ENCODE data around the gene PDE4A.

PDE4A gene

GRCh38 chr19:10491472-10492047 is 71.2 kb downstream of the PDE4A start:
- Histone ChIP-seq H3K27me3 (replicated peaks in 2 of 5; ENCODE audit: control insufficient read depth in 4 of 5, insufficient read depth in 5 of 5, low read length in 4 of 5) (no peaks in the 10 kb centered on the region), H3K4me1 (ENCODE audit: control extremely low read depth in 1 of 4, control insufficient read depth in 4 of 4, insufficient read depth in 4 of 4, low read length in 3 of 4) (no peaks in the 10 kb centered on the region), H3K27ac (ENCODE audit: insufficient read depth in 1 of 2, low read depth in 1 of 2, low read length in 2 of 2, poor library complexity in 1 of 2, severe bottlenecking in 2 of 2) (no peak overlapping the region), H3K4me3 (ENCODE audit: control insufficient read depth in 1 of 7, extremely low read depth in 1 of 7, insufficient read depth in 4 of 7, low read depth in 2 of 7, low read length in 6 of 7) (no peak overlapping the region), H3K36me3 (ENCODE audit: control insufficient read depth in 4 of 4, insufficient read depth in 4 of 4, low read length in 3 of 4) (peaks cover 10 to 69% (median 44%) of the 10 kb centered on the region in 4 experiments), H3K9me3 (ENCODE audit: control extremely low read depth in 1 of 5, control insufficient read depth in 4 of 5, insufficient read depth in 2 of 5, low read depth in 1 of 5, low read length in 4 of 5) (no peaks in the 10 kb centered on the region)
- CTCF ChIA-PET: interaction anchor here (0.6 to 1.7 kb wide), 7 partner anchors 8 to 207 kb away, joined by 3 to 6 read pairs (median 3); no protein-coding TSS in a partner anchor
- POLR2A ChIA-PET: no interaction called here
- WGBS (ENCODE audit: insufficient coverage): 98% methylated on average over 43 of the region's 43 CpGs
- DNase-seq: no peak

GRCh38 chr19:10497371-10497770 is 77.0 kb downstream of the PDE4A start:
- CTCF ChIA-PET: interaction anchor here (0.9 to 2.0 kb wide), 6 partner anchors 11 to 147 kb away, joined by 3 to 7 read pairs (median 4); no protein-coding TSS in a partner anchor
- no peak overlapping the region for H3K27ac ChIP-seq (ENCODE audit: insufficient read depth in 1 of 2, low read depth in 1 of 2, low read length in 2 of 2, poor library complexity in 1 of 2, severe bottlenecking in 2 of 2)
- H3K27me3 ChIP-seq (replicated peaks in 2 of 5; ENCODE audit: control insufficient read depth in 4 of 5, insufficient read depth in 5 of 5, low read length in 4 of 5): no peaks in the 10 kb centered on the region
- H3K9me3 ChIP-seq (ENCODE audit: control extremely low read depth in 1 of 5, control insufficient read depth in 4 of 5, insufficient read depth in 2 of 5, low read depth in 1 of 5, low read length in 4 of 5): no peaks in the 10 kb centered on the region
- DNase-seq: no peak
- 90% methylated on average over 2 of the region's 4 CpGs for WGBS (ENCODE audit: insufficient coverage)
- H3K4me3 ChIP-seq (ENCODE audit: control insufficient read depth in 1 of 7, extremely low read depth in 1 of 7, insufficient read depth in 4 of 7, low read depth in 2 of 7, low read length in 6 of 7): no peak overlapping the region
- POLR2A ChIA-PET: interaction anchor here (0.6 kb wide), 1 partner anchor 265 kb away, joined by 5 read pairs; no protein-coding TSS in a partner anchor
- H3K4me1 ChIP-seq (ENCODE audit: control extremely low read depth in 1 of 4, control insufficient read depth in 4 of 4, insufficient read depth in 4 of 4, low read length in 3 of 4): peaks cover 0 to 16% (median 10%) of the 10 kb centered on the region in 4 experiments
- H3K36me3 ChIP-seq (ENCODE audit: control insufficient read depth in 4 of 4, insufficient read depth in 4 of 4, low read length in 3 of 4): peaks cover 3 to 49% (median 31%) of the 10 kb centered on the region in 4 experiments

GRCh38 chr19:10499550-10500246 is 79.4 kb downstream of the PDE4A start:
- POLR2A ChIA-PET: interaction anchor here (0.6 kb wide), 1 partner anchor 41 kb away, joined by 3 read pairs; no protein-coding TSS in a partner anchor
- 95% methylated on average over 24 of the region's 24 CpGs for WGBS (ENCODE audit: insufficient coverage)
- no peaks in the 10 kb centered on the region for H3K27me3 ChIP-seq (replicated peaks in 2 of 5; ENCODE audit: control insufficient read depth in 4 of 5, insufficient read depth in 5 of 5, low read length in 4 of 5)
- no peaks in the 10 kb centered on the region for H3K9me3 ChIP-seq (ENCODE audit: control extremely low read depth in 1 of 5, control insufficient read depth in 4 of 5, insufficient read depth in 2 of 5, low read depth in 1 of 5, low read length in 4 of 5)
- H3K27ac ChIP-seq (ENCODE audit: insufficient read depth in 1 of 2, low read depth in 1 of 2, low read length in 2 of 2, poor library complexity in 1 of 2, severe bottlenecking in 2 of 2): no peak overlapping the region
- H3K36me3 ChIP-seq (ENCODE audit: control insufficient read depth in 4 of 4, insufficient read depth in 4 of 4, low read length in 3 of 4): peaks cover 3 to 42% (median 25%) of the 10 kb centered on the region in 4 experiments
- no peak for DNase-seq
- CTCF ChIA-PET: interaction anchor here (0.6 to 1.4 kb wide), 5 partner anchors 8 to 70 kb away, joined by 3 to 6 read pairs (median 3); no protein-coding TSS in a partner anchor
- peaks cover 0 to 18% (median 16%) of the 10 kb centered on the region in 4 experiments for H3K4me1 ChIP-seq (ENCODE audit: control extremely low read depth in 1 of 4, control insufficient read depth in 4 of 4, insufficient read depth in 4 of 4, low read length in 3 of 4)
- no peak overlapping the region for H3K4me3 ChIP-seq (ENCODE audit: control insufficient read depth in 1 of 7, extremely low read depth in 1 of 7, insufficient read depth in 4 of 7, low read depth in 2 of 7, low read length in 6 of 7)

- Histone ChIP-seq H3K27me3 (replicated peaks in 2 of 5; ENCODE audit: control insufficient read depth in 4 of 5, insufficient read depth in 5 of 5, low read length in 4 of 5) (no peaks in the 10 kb centered on the region), H3K4me1 (ENCODE audit: control extremely low read depth in 1 of 4, control insufficient read depth in 4 of 4, insufficient read depth in 4 of 4, low read length in 3 of 4) (peaks cover 0 to 18% (median 16%) of the 10 kb centered on the region in 4 experiments), H3K36me3 (ENCODE audit: control insufficient read depth in 4 of 4, insufficient read depth in 4 of 4, low read length in 3 of 4) (peaks cover 3 to 38% (median 21%) of the 10 kb centered on the region in 4 experiments), H3K27ac (ENCODE audit: insufficient read depth in 1 of 2, low read depth in 1 of 2, low read length in 2 of 2, poor library complexity in 1 of 2, severe bottlenecking in 2 of 2) (no peak overlapping the region), H3K4me3 (ENCODE audit: control insufficient read depth in 1 of 7, extremely low read depth in 1 of 7, insufficient read depth in 4 of 7, low read depth in 2 of 7, low read length in 6 of 7) (no peak overlapping the region), H3K9me3 (ENCODE audit: control extremely low read depth in 1 of 5, control insufficient read depth in 4 of 5, insufficient read depth in 2 of 5, low read depth in 1 of 5, low read length in 4 of 5) (no peaks in the 10 kb centered on the region)
- WGBS (ENCODE audit: insufficient coverage): 100% methylated on average over 2 of the region's 2 CpGs
- no peak for DNase-seq
- ChIA-PET POLR2A (interaction anchor here (0.6 kb wide), 1 partner anchor 40 kb away, joined by 3 read pairs; no protein-coding TSS in a partner anchor), CTCF (interaction anchor here (0.9 to 1.4 kb wide), 4 partner anchors 8 to 70 kb away, joined by 3 to 6 read pairs (median 4); no protein-coding TSS in a partner anchor)
Observed at GRCh38 chr19:10500247-10500592, 79.9 kb downstream of the PDE4A start.

- Histone ChIP-seq H3K9me3 (ENCODE audit: control extremely low read depth in 1 of 5, control insufficient read depth in 4 of 5, insufficient read depth in 2 of 5, low read depth in 1 of 5, low read length in 4 of 5) (no peaks in the 10 kb centered on the region), H3K4me3 (ENCODE audit: control insufficient read depth in 1 of 7, extremely low read depth in 1 of 7, insufficient read depth in 4 of 7, low read depth in 2 of 7, low read length in 6 of 7) (peak overlapping the region; percentile 68 to 92 (median 81)), H3K36me3 (ENCODE audit: control insufficient read depth in 4 of 4, insufficient read depth in 4 of 4, low read length in 3 of 4) (peaks cover 2 to 30% (median 12%) of the 10 kb centered on the region in 4 experiments), H3K27ac (ENCODE audit: insufficient read depth in 1 of 2, low read depth in 1 of 2, low read length in 2 of 2, poor library complexity in 1 of 2, severe bottlenecking in 2 of 2) (peak overlapping the region; percentile 86 to 96), H3K27me3 (replicated peaks in 2 of 5; ENCODE audit: control insufficient read depth in 4 of 5, insufficient read depth in 5 of 5, low read length in 4 of 5) (no peaks in the 10 kb centered on the region), H3K4me1 (ENCODE audit: control extremely low read depth in 1 of 4, control insufficient read depth in 4 of 4, insufficient read depth in 4 of 4, low read length in 3 of 4) (peaks cover 0 to 23% (median 16%) of the 10 kb centered on the region in 4 experiments)
- 2% methylated on average over 23 of the region's 35 CpGs for WGBS (ENCODE audit: insufficient coverage)
- ChIA-PET CTCF (no interaction called here), POLR2A (no interaction called here)
- peak in 2 of 3 donors; percentile 28 to 40 for DNase-seq
Observed at GRCh38 chr19:10501971-10502523, 81.7 kb downstream of the PDE4A start.

- H3K9me3 ChIP-seq (ENCODE audit: control extremely low read depth in 1 of 5, control insufficient read depth in 4 of 5, insufficient read depth in 2 of 5, low read depth in 1 of 5, low read length in 4 of 5): no peaks in the 10 kb centered on the region
- peaks cover 0 to 21% (median 16%) of the 10 kb centered on the region in 4 experiments for H3K4me1 ChIP-seq (ENCODE audit: control extremely low read depth in 1 of 4, control insufficient read depth in 4 of 4, insufficient read depth in 4 of 4, low read length in 3 of 4)
- peak; percentile 94 to 97 (median 97) for DNase-seq
- 0% methylated on average over 51 of the region's 65 CpGs for WGBS (ENCODE audit: insufficient coverage)
- POLR2A ChIA-PET: interaction anchor here (0.6 kb wide), 1 partner anchor 164 kb away, joined by 3 read pairs; no protein-coding TSS in a partner anchor
- H3K27me3 ChIP-seq (replicated peaks in 2 of 5; ENCODE audit: control insufficient read depth in 4 of 5, insufficient read depth in 5 of 5, low read length in 4 of 5): no peaks in the 10 kb centered on the region
- CTCF ChIA-PET: interaction anchor here (1.1 kb wide), 1 partner anchor 65 kb away, joined by 3 read pairs; no protein-coding TSS in a partner anchor
- H3K36me3 ChIP-seq (ENCODE audit: control insufficient read depth in 4 of 4, insufficient read depth in 4 of 4, low read length in 3 of 4): peaks cover 2 to 25% (median 9%) of the 10 kb centered on the region in 4 experiments
- H3K27ac ChIP-seq (ENCODE audit: insufficient read depth in 1 of 2, low read depth in 1 of 2, low read length in 2 of 2, poor library complexity in 1 of 2, severe bottlenecking in 2 of 2): peak overlapping the region; percentile 86 to 96
- H3K4me3 ChIP-seq (ENCODE audit: control insufficient read depth in 1 of 7, extremely low read depth in 1 of 7, insufficient read depth in 4 of 7, low read depth in 2 of 7, low read length in 6 of 7): peak overlapping the region; percentile 71 to 92 (median 81)
Observed at GRCh38 chr19:10502524-10503001, 82.2 kb downstream of the PDE4A start.
